Peyer's patch (tissue), 4 donors: ENCODE measurements around the gene ZNF302.

ENCODE experiments used
- POLR2A ChIP-seq, 2 donors: fragments of 450-650 bp; IDR thresholded peaks; one replicate each; pipeline ENCODE4 v1.5.1; 2017; ENCODE audit warnings: antibody characterized with exemption in 2 of 2, mild to moderate bottlenecking in 2 of 2, moderate library complexity in 2 of 2
- TF ChIP-seq, protein P1 (sequence below), 6 experiments: fragments of 450-650 bp in 4 of 6; fragments of 200-600 bp in 2 of 6; sonication (generic) in 1 of 6; IDR thresholded peaks; one replicate each; pipeline ENCODE4 v1.5.1; 2017 to 2019; ENCODE audit warnings: antibody characterized with exemption in 6 of 6, mild to moderate bottlenecking in 3 of 6, moderate library complexity in 1 of 6

DNA sequence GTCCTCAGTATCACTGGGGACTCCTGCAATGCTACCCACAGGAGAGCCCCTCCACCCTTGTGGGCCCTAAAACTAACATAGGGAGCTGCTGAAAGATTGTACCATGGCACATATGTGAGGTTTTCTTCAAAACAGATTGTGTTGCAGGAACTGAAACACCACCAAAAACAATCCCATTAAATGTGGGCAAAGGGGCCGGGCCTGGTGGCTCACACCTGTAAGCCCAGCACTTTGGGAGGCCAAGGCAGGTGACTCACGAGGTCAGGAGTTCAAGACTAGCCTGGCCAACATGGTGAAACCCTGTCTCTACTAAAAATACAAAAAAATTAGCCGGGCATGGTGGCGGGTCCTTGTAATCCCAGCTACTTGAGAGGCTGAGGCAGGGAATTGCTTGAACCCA, 35.2 kb upstream of the ZNF302 start:
- TF ChIP-seq, protein P1, sequence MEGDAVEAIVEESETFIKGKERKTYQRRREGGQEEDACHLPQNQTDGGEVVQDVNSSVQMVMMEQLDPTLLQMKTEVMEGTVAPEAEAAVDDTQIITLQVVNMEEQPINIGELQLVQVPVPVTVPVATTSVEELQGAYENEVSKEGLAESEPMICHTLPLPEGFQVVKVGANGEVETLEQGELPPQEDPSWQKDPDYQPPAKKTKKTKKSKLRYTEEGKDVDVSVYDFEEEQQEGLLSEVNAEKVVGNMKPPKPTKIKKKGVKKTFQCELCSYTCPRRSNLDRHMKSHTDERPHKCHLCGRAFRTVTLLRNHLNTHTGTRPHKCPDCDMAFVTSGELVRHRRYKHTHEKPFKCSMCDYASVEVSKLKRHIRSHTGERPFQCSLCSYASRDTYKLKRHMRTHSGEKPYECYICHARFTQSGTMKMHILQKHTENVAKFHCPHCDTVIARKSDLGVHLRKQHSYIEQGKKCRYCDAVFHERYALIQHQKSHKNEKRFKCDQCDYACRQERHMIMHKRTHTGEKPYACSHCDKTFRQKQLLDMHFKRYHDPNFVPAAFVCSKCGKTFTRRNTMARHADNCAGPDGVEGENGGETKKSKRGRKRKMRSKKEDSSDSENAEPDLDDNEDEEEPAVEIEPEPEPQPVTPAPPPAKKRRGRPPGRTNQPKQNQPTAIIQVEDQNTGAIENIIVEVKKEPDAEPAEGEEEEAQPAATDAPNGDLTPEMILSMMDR (IDR thresholded peaks at IDR 0.05): no peak
- no peak for TF ChIP-seq POLR2A (IDR thresholded peaks at IDR 0.05)
